SJSA1 (cell line): ENCODE measurements around the gene SLC29A2. TPM values are rescaled to one million over a fixed set of nuclear protein-coding genes. Genes with fewer than 3 reads are reported as not detected.

Source experiments
- DNase-seq, 2 experiments: peaks; one replicate each; pipeline ENCODE4 v3.0.0-alpha.2; 2015 to 2020; ENCODE audit warnings: low spot score in 2 of 2, low read depth in 1 of 2
- H3K27ac ChIP-seq: fragments of 250-450 bp; sonication (Bioruptor Pico); 2 replicates; pipeline ENCODE4 v1.5.1; 2020; ENCODE audit warnings: mild to moderate bottlenecking, moderate library complexity
- H3K27me3 ChIP-seq: fragments of 250-450 bp; sonication (Bioruptor Pico); replicated peaks from 2 replicates; pipeline ENCODE4 v1.5.1; 2020; ENCODE audit warnings: mild to moderate bottlenecking, moderate library complexity
- H3K36me3 ChIP-seq: fragments of 250-450 bp; sonication (Bioruptor Pico); 2 replicates; pipeline ENCODE4 v1.5.1; 2020; ENCODE audit warnings: mild to moderate bottlenecking
- H3K4me1 ChIP-seq: fragments of 250-450 bp; sonication (Bioruptor Pico); replicated peaks from 2 replicates; pipeline ENCODE4 v1.6.1; 2021; ENCODE audit warnings: mild to moderate bottlenecking
- H3K4me3 ChIP-seq: fragments of 250-450 bp; sonication (Bioruptor Pico); 2 replicates; pipeline ENCODE4 v1.5.1; 2020; ENCODE audit warnings: mild to moderate bottlenecking
- H3K9me3 ChIP-seq: fragments of 250-450 bp; sonication (Bioruptor Pico); replicated peaks from 2 replicates; pipeline ENCODE4 v1.5.1; 2020; ENCODE audit warnings: mild to moderate bottlenecking
- total RNA-seq: library from RNA; depleted of rRNA; stranded (reverse); fragments of >200 nt; shearing (Covaris generic); gene quantifications from 2 replicates; pipeline ENCODE4 v1.2.3, GENCODE V29; 2014

SLC29A2 gene
- total RNA-seq, 1 experiment from 2014 or later, result not detected

GRCh38 chr11:66347425-66348276, 23.9 kb downstream of the SLC29A2 start, which contains the start of gene B4GAT1:
Gene B4GAT1, minus strand, starts transcription at chr11:66347629. Its CDS starts 84 bp downstream, at chr11:66347545.
- Histone ChIP-seq H3K4me1 (peaks cover 38% of the 10 kb centered on the region), H3K27ac (no peak within 1 kb of the TSS; the same call in 1 of the 2 replicates)

GRCh38 chr11:66346476-66347424, 24.8 kb downstream of the SLC29A2 start:
- Histone ChIP-seq H3K4me3 (peak overlapping the region; percentile 76), H3K27ac (no peak overlapping the region; the same call in 1 of the 2 replicates), H3K36me3 (peaks cover 24% of the 10 kb centered on the region), H3K27me3 (no peaks in the 10 kb centered on the region), H3K9me3 (no peaks in the 10 kb centered on the region; the same call in 1 of the 2 replicates), H3K4me1 (peaks cover 38% of the 10 kb centered on the region)
- DNase-seq, result peak in 1 of 2 experiments; percentile 50

More at GRCh38 chr11:66347425-66348276, 23.9 kb downstream of the SLC29A2 start, which contains the start of gene B4GAT1:
- peaks cover 15% of the 10 kb centered on the region for H3K36me3 ChIP-seq
- no peaks in the 10 kb centered on the region for H3K27me3 ChIP-seq
- no peaks in the 10 kb centered on the region; the same call in 1 of the 2 replicates for H3K9me3 ChIP-seq
- peak within 1 kb of the TSS; percentile 76 for H3K4me3 ChIP-seq
- peak; percentile 98 to 99 for DNase-seq

- Histone ChIP-seq H3K9me3 (no peaks in the 10 kb centered on the region; the same call in 1 of the 2 replicates), H3K4me3 (peak overlapping the region; percentile 74), H3K4me1 (peaks cover 38% of the 10 kb centered on the region), H3K27ac (peak overlapping the region; percentile 41), H3K36me3 (peaks cover 38% of the 10 kb centered on the region), H3K27me3 (no peaks in the 10 kb centered on the region)
- no peak for DNase-seq
Measured at GRCh38 chr11:66345316-66345649, 26.3 kb downstream of the SLC29A2 start.

GRCh38 chr11:66344550-66345315, 26.8 kb downstream of the SLC29A2 start, which contains the start of gene BRMS1:
Gene BRMS1, minus strand, starts transcription at chr11:66345104. Its CDS starts 2,870 bp downstream, at chr11:66342234.
- H3K36me3 ChIP-seq, result peaks cover 44% of the 10 kb centered on the region
- peaks cover 38% of the 10 kb centered on the region for H3K4me1 ChIP-seq
- peak; percentile 95 to 100 for DNase-seq
- H3K27ac ChIP-seq, result peak within 1 kb of the TSS; percentile 41
- no peaks in the 10 kb centered on the region; the same call in 1 of the 2 replicates for H3K9me3 ChIP-seq
- H3K4me3 ChIP-seq, result peak within 1 kb of the TSS; percentile 74
- no peaks in the 10 kb centered on the region for H3K27me3 ChIP-seq

- Histone ChIP-seq H3K27me3 (no peaks in the 10 kb centered on the region), H3K4me1 (peaks cover 36% of the 10 kb centered on the region), H3K9me3 (no peaks in the 10 kb centered on the region; the same call in 1 of the 2 replicates), H3K4me3 (no peak overlapping the region), H3K36me3 (peaks cover 59% of the 10 kb centered on the region), H3K27ac (no peak overlapping the region)
- DNase-seq, result no peak
Measured at GRCh38 chr11:66343176-66343575, 28.4 kb downstream of the SLC29A2 start.

- Histone ChIP-seq H3K4me3 (no peak overlapping the region), H3K4me1 (peaks cover 39% of the 10 kb centered on the region), H3K27ac (no peak overlapping the region), H3K27me3 (no peaks in the 10 kb centered on the region), H3K36me3 (peaks cover 70% of the 10 kb centered on the region), H3K9me3 (no peaks in the 10 kb centered on the region)
- DNase-seq, result peak in 1 of 2 experiments; percentile 50
Measured at GRCh38 chr11:66341502-66342126, 29.9 kb downstream of the SLC29A2 start.

- Histone ChIP-seq H3K27ac (no peak overlapping the region), H3K4me3 (no peak overlapping the region), H3K9me3 (no peaks in the 10 kb centered on the region), H3K4me1 (peaks cover 43% of the 10 kb centered on the region), H3K36me3 (peaks cover 74% of the 10 kb centered on the region), H3K27me3 (no peaks in the 10 kb centered on the region)
- peak in 1 of 2 experiments; percentile 59 for DNase-seq
Measured at GRCh38 chr11:66340596-66341501, 30.7 kb downstream of the SLC29A2 start.

GRCh38 chr11:66339686-66340483, 31.7 kb downstream of the SLC29A2 start:
- DNase-seq, result peak in 1 of 2 experiments; percentile 52
- no peak overlapping the region for H3K27ac ChIP-seq
- no peak overlapping the region for H3K4me3 ChIP-seq
- H3K27me3 ChIP-seq, result no peaks in the 10 kb centered on the region
- peaks cover 84% of the 10 kb centered on the region for H3K36me3 ChIP-seq
- peaks cover 44% of the 10 kb centered on the region for H3K4me1 ChIP-seq
- H3K9me3 ChIP-seq, result no peaks in the 10 kb centered on the region

GRCh38 chr11:66339162-66339675, 32.3 kb downstream of the SLC29A2 start:
- Histone ChIP-seq H3K27me3 (no peaks in the 10 kb centered on the region), H3K9me3 (no peaks in the 10 kb centered on the region), H3K36me3 (peaks cover 87% of the 10 kb centered on the region), H3K4me1 (peaks cover 47% of the 10 kb centered on the region), H3K4me3 (no peak overlapping the region), H3K27ac (no peak overlapping the region)
- DNase-seq, result no peak

- H3K4me1 ChIP-seq, result peaks cover 40% of the 10 kb centered on the region
- no peaks in the 10 kb centered on the region for H3K9me3 ChIP-seq
- no peaks in the 10 kb centered on the region for H3K27me3 ChIP-seq
- H3K27ac ChIP-seq, result no peak overlapping the region
- no peak for DNase-seq
- H3K36me3 ChIP-seq, result peaks cover 92% of the 10 kb centered on the region
- no peak overlapping the region for H3K4me3 ChIP-seq
Measured at GRCh38 chr11:66338276-66339161, 33.0 kb downstream of the SLC29A2 start.
